ENCODE results near the gene OXT. TPM values are rescaled to one million over a fixed set of nuclear protein-coding genes. Genes with fewer than 3 reads are reported as not detected.

OXT gene
- total and polyA plus RNA-seq, 7 experiments from 2014 or later: 1.2 to 2.3 (median 1.6) TPM; not detected in 3

DNA sequence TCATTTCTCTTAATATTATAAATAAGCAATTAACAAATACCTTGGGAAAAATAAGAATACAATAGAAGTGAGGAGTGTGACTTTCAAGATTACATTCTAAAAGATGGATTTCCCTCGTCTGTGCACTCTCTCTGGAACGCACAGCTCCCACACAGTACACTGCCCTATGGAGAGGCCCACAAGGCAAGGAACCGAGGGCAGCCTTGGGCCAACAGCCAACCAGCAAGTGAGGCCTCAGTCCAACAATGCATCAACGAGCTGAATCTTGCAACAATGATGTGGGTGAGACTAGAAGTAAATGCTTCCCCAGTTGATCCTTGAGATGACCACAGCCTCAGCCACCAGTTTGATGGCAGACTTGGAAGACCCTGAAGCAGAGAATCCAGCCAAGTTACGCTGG is 47.6 kb downstream of the OXT start:
- no peaks in the 10 kb centered on the region for H3K27me3 Mint-ChIP-seq
- peak overlapping the region in 4 of 10 donors; percentile 35 to 53 (median 46) for H3K4me3 Mint-ChIP-seq
- Histone ChIP-seq H3K4me3 (ENCODE audit: low read length) (no peak overlapping the region), H3K9me3 (ENCODE audit: control insufficient read depth in 2 of 3, low read length in 3 of 3) (no peaks in the 10 kb centered on the region), H3K27ac (ENCODE audit: low read depth, low read length) (peak overlapping the region; percentile 4), H3K36me3 (ENCODE audit: control insufficient read depth in 2 of 3, insufficient read depth in 3 of 3, low read length in 3 of 3) (peaks cover 0 to 11% (median 0%) of the 10 kb centered on the region in 3 experiments), H3K27me3 (ENCODE audit: control insufficient read depth in 2 of 2, insufficient read depth in 2 of 2, low read length in 2 of 2) (no peaks in the 10 kb centered on the region), H3K4me1 (ENCODE audit: control insufficient read depth in 2 of 2, insufficient read depth in 2 of 2, low read length in 2 of 2) (peaks cover 5 to 37% of the 10 kb centered on the region in 2 donors)
- POLR2A ChIA-PET: interaction anchor here (0.6 to 3.6 kb wide), 8 partner anchors 11 to 433 kb away, joined by 3 to 11 read pairs (median 5); partner anchors contain the start of genes FASTKD5 and UBOX5
- peaks cover 23 to 75% (median 59%) of the 10 kb centered on the region in 7 donors for H3K4me1 Mint-ChIP-seq
- DNase-seq (no peak), ATAC-seq (no peak)
- intact Hi-C loops (cut with micrococcal nuclease): loop anchor here in 1 of 2 donors (2.0 to 5.0 kb wide), 2 partner anchors 47 to 198 kb away; partner anchors contain the start of gene OXT
- CTCF ChIA-PET: interaction anchor here (0.9 to 2.6 kb wide), 8 partner anchors 11 to 597 kb away, joined by 3 to 27 read pairs (median 4); partner anchors contain the start of gene OXT
- H3K9me3 Mint-ChIP-seq: peaks cover 0 to 9% (median 3%) of the 10 kb centered on the region in 11 donors
- peaks cover 0 to 33% (median 20%) of the 10 kb centered on the region in 5 donors for H3K36me3 Mint-ChIP-seq
- peak overlapping the region; percentile 52 to 100 (median 93) for H3K27ac Mint-ChIP-seq

DNA sequence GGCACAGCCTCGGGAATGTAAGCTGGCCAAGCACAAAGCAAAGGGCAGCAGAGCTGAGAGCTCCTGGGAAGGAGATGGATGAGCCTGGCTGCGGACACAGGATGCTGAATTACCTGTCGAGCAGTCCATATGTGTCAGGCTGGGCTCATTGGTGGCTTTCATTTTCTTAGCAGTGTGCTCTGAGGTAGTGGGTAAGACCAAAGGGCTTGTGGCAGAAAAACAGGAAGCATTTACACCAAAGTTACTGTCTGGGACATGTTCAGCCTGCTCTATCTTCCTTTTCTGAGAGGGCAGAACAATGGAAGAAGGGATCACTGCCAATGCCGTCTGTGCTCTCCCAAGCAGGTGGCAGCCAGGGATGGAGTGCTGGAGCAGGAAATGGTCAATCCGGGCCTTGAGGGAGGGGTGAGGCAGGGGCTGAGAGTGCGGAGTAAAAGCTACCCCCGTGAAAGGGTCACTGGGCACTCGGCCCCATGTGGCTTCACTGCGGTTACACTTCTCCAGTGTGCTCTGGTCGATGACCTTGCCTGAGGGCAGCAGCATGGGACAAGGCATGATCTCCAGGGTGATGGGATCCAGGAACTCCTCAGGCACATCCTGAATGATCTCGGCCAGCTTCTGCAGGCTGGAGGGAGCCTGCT is 50.0 kb downstream of the OXT start:
- Histone ChIP-seq H3K4me3 (ENCODE audit: low read length) (peak overlapping the region; percentile 46), H3K9me3 (ENCODE audit: control insufficient read depth in 2 of 3, low read length in 3 of 3) (no peaks in the 10 kb centered on the region), H3K27ac (ENCODE audit: low read depth, low read length) (peak overlapping the region; percentile 82), H3K4me1 (ENCODE audit: control insufficient read depth in 2 of 2, insufficient read depth in 2 of 2, low read length in 2 of 2) (peaks cover 5 to 37% of the 10 kb centered on the region in 2 donors), H3K36me3 (ENCODE audit: control insufficient read depth in 2 of 3, insufficient read depth in 3 of 3, low read length in 3 of 3) (peaks cover 0 to 7% (median 0%) of the 10 kb centered on the region in 3 experiments), H3K27me3 (ENCODE audit: control insufficient read depth in 2 of 2, insufficient read depth in 2 of 2, low read length in 2 of 2) (no peaks in the 10 kb centered on the region)
- Mint-ChIP-seq H3K4me3 (peak overlapping the region; percentile 68 to 91 (median 83)), H3K36me3 (peaks cover 0 to 43% (median 22%) of the 10 kb centered on the region in 5 donors), H3K4me1 (peaks cover 22 to 66% (median 51%) of the 10 kb centered on the region in 7 donors), H3K27me3 (no peaks in the 10 kb centered on the region), H3K9me3 (peaks cover 0 to 19% (median 3%) of the 10 kb centered on the region in 11 donors), H3K27ac (peak overlapping the region; percentile 97 to 100 (median 99))
- DNase-seq: peak in 7 of 9 donors; percentile 49 to 75 (median 72)
- CTCF ChIA-PET: interaction anchor here (0.6 to 2.8 kb wide), 4 partner anchors 38 to 195 kb away, joined by 4 to 14 read pairs (median 10); partner anchors contain the start of genes FASTKD5 and UBOX5
- POLR2A ChIA-PET: interaction anchor here (0.5 to 3.9 kb wide), 17 partner anchors 8 to 102 kb away, joined by 3 to 40 read pairs (median 4); partner anchors contain the start of genes FASTKD5, ITPA and UBOX5
- intact Hi-C loops (cut with micrococcal nuclease): loop anchor here in 1 of 2 donors (1.0 kb wide), 1 partner anchor 36 kb away; no protein-coding TSS in a partner anchor
- peak; percentile 85 for ATAC-seq

Other genes starting within 250 kb of the OXT start
- gene PCED1A, start 231.0 kb upstream of the OXT start, total RNA-seq: 100 to 1,000 TPM in 1 of 5 experiments, 10 to 100 TPM in 4; 27.8 to 105 (median 72.5) TPM
- 10 to 100 TPM; 23.6 to 27.3 TPM for gene PCED1A, start 231.0 kb upstream of the OXT start, polyA plus RNA-seq
- 10 to 100 TPM; 45.5 to 62.4 (median 56.1) TPM for gene VPS16, start 230.9 kb upstream of the OXT start, total RNA-seq
- gene VPS16, start 230.9 kb upstream of the OXT start, polyA plus RNA-seq: 10 to 100 TPM; 25.0 to 43.3 TPM
- gene PTPRA, start 198.1 kb upstream of the OXT start, total RNA-seq: 10 to 100 TPM; 68.0 to 86.6 (median 81.2) TPM
- gene PTPRA, start 198.1 kb upstream of the OXT start, polyA plus RNA-seq: 10 to 100 TPM; 27.5 to 41.7 TPM
- 1 to 10 TPM in 4 of 5 experiments, under 1 TPM in 1; 0.88 to 2.9 (median 1.4) TPM for gene GNRH2, start 28.0 kb upstream of the OXT start, total RNA-seq
- gene GNRH2, start 28.0 kb upstream of the OXT start, polyA plus RNA-seq: not detected
- 10 to 100 TPM; 22.2 to 41.6 (median 29.5) TPM for gene MRPS26, start 25.6 kb upstream of the OXT start, total RNA-seq
- gene MRPS26, start 25.6 kb upstream of the OXT start, polyA plus RNA-seq: 10 to 100 TPM; 71.6 to 94.2 TPM
- gene AVP, start 13.1 kb downstream of the OXT start, total RNA-seq: under 1 TPM in 1 of 5 experiments, not detected in 4; 0.89 TPM
- gene AVP, start 13.1 kb downstream of the OXT start, polyA plus RNA-seq: not detected
- gene FASTKD5, start 88.2 kb downstream of the OXT start, total RNA-seq: 10 to 100 TPM; 24.5 to 41.9 (median 30.6) TPM
- gene FASTKD5, start 88.2 kb downstream of the OXT start, polyA plus RNA-seq: 10 to 100 TPM; 21.2 to 26.3 TPM
- 10 to 100 TPM in 2 of 5 experiments, 1 to 10 TPM in 3; 8.3 to 13.8 (median 9.5) TPM for gene UBOX5, start 88.2 kb downstream of the OXT start, total RNA-seq
- gene UBOX5, start 88.2 kb downstream of the OXT start, polyA plus RNA-seq: 1 to 10 TPM; 5.8 to 8.7 TPM
- gene LZTS3, start 101.9 kb downstream of the OXT start, total RNA-seq: 10 to 100 TPM in 4 of 5 experiments, under 1 TPM in 1; 0.73 to 34.6 (median 22.0) TPM
- gene LZTS3, start 101.9 kb downstream of the OXT start, polyA plus RNA-seq: 1 to 10 TPM; 4.4 to 4.8 TPM
- 10 to 100 TPM; 39.4 to 60.3 (median 46.6) TPM for gene DDRGK1, start 133.1 kb downstream of the OXT start, total RNA-seq
- gene DDRGK1, start 133.1 kb downstream of the OXT start, polyA plus RNA-seq: 10 to 100 TPM; 40.6 to 58.0 TPM
- gene ITPA, start 137.9 kb downstream of the OXT start, total RNA-seq: 10 to 100 TPM; 37.7 to 71.2 (median 43.5) TPM
- gene ITPA, start 137.9 kb downstream of the OXT start, polyA plus RNA-seq: 10 to 100 TPM; 50.1 to 62.3 TPM
- 1 to 10 TPM in 2 of 5 experiments, under 1 TPM in 2, not detected in 1; 0.19 to 1.5 (median 0.93) TPM for gene SLC4A11, start 167.6 kb downstream of the OXT start, total RNA-seq
- not detected for gene SLC4A11, start 167.6 kb downstream of the OXT start, polyA plus RNA-seq

Measured in naive thymus-derived CD4-positive, alpha-beta T cell (primary cell).